Trophoblast cell (in vitro differentiated cells and primary cell): ENCODE results near the gene IRS2.

Source experiments
- DNase-seq, 2 donors: peaks; one replicate each; pipeline ENCODE4 v3.0.0-alpha.2; 2016
- H2AFZ ChIP-seq: 2 replicates; pipeline ENCODE4 v1.6.1; 2013; ENCODE audit warnings: low read length, moderate library complexity, mild to moderate bottlenecking; ENCODE audit not compliant: insufficient read depth, poor library complexity
- H2AK5ac ChIP-seq: 2 replicates; pipeline ENCODE4 v1.6.1; 2013; ENCODE audit warnings: mild to moderate bottlenecking, low read length
- H2BK120ac ChIP-seq: 2 replicates; pipeline ENCODE4 v1.6.1; 2013; ENCODE audit warnings: low read length, mild to moderate bottlenecking, moderate library complexity; ENCODE audit not compliant: insufficient read depth, poor library complexity
- H2BK12ac ChIP-seq: 2 replicates; pipeline ENCODE4 v1.6.1; 2013; ENCODE audit warnings: mild to moderate bottlenecking, low read length, moderate library complexity
- H2BK5ac ChIP-seq: 2 replicates; pipeline ENCODE4 v1.6.1; 2013; ENCODE audit warnings: low read length, low read depth, moderate library complexity, mild to moderate bottlenecking; ENCODE audit not compliant: poor library complexity
- H3K14ac ChIP-seq: 2 replicates; pipeline ENCODE4 v1.6.1; 2013; ENCODE audit warnings: mild to moderate bottlenecking, low read length
- H3K18ac ChIP-seq: 2 replicates; pipeline ENCODE4 v1.6.1; 2013; ENCODE audit warnings: mild to moderate bottlenecking, low read length
- H3K23ac ChIP-seq: 2 replicates; pipeline ENCODE4 v1.6.1; 2013; ENCODE audit warnings: low read length
- H3K27ac ChIP-seq: 2 replicates; pipeline ENCODE4 v1.5.1; 2013; ENCODE audit warnings: low read depth, mild to moderate bottlenecking, inconsistent platforms, low read length, moderate library complexity
- H3K27me3 ChIP-seq: 2 replicates; pipeline ENCODE4 v1.6.1; 2013; ENCODE audit warnings: inconsistent platforms, mild to moderate bottlenecking, low read length, moderate library complexity; ENCODE audit not compliant: insufficient read depth
- H3K36me3 ChIP-seq, 2 experiments: 1 replicate in 1 of 2; 2 replicates in 1 of 2; pipeline ENCODE4 v1.6.1; 2013; ENCODE audit warnings: low read length in 2 of 2, mild to moderate bottlenecking in 2 of 2, moderate library complexity in 1 of 2; ENCODE audit not compliant: insufficient read depth in 2 of 2, control insufficient read depth in 1 of 2
- H3K4ac ChIP-seq: 2 replicates; pipeline ENCODE4 v1.6.1; 2013; ENCODE audit warnings: low read depth, mild to moderate bottlenecking, low read length, moderate library complexity
- H3K4me1 ChIP-seq, 2 experiments: 1 replicate in 1 of 2; 2 replicates in 1 of 2; pipeline ENCODE4 v1.6.1; 2013; ENCODE audit warnings: low read length in 2 of 2, mild to moderate bottlenecking in 2 of 2, moderate library complexity in 1 of 2; ENCODE audit not compliant: insufficient read depth in 2 of 2, control insufficient read depth in 1 of 2
- H3K4me2 ChIP-seq: 2 replicates; pipeline ENCODE4 v1.6.1; 2013; ENCODE audit warnings: inconsistent platforms, mild to moderate bottlenecking, low read length, moderate library complexity
- H3K4me3 ChIP-seq: 2 replicates; pipeline ENCODE4 v1.5.1; 2013; ENCODE audit warnings: mild to moderate bottlenecking, low read depth, low read length, inconsistent platforms
- H3K79me1 ChIP-seq: one replicate; pipeline ENCODE4 v1.6.1; 2013; ENCODE audit warnings: low read length
- H3K79me2 ChIP-seq: 2 replicates; pipeline ENCODE4 v1.6.1; 2013; ENCODE audit warnings: low read length, mild to moderate bottlenecking; ENCODE audit not compliant: control insufficient read depth, insufficient read depth, poor library complexity
- H3K9ac ChIP-seq: 2 replicates; pipeline ENCODE4 v1.6.1; 2013; ENCODE audit warnings: mild to moderate bottlenecking, low read length
- H3K9me3 ChIP-seq: 2 replicates; pipeline ENCODE4 v1.6.1; 2013; ENCODE audit warnings: low read depth, mild to moderate bottlenecking, control low read depth, inconsistent platforms, low read length; ENCODE audit not compliant: insufficient read depth
- H4K12ac ChIP-seq: 2 replicates; pipeline ENCODE4 v1.6.1; 2013; ENCODE audit warnings: low read depth, mild to moderate bottlenecking, low read length, moderate library complexity
- H4K8ac ChIP-seq: 2 replicates; pipeline ENCODE4 v1.6.1; 2013; ENCODE audit warnings: low read depth, mild to moderate bottlenecking, low read length, moderate library complexity
- H4K91ac ChIP-seq: one replicate; pipeline ENCODE4 v1.6.1; 2013; ENCODE audit warnings: low read depth, mild to moderate bottlenecking, low read length, moderate library complexity
- WGBS: extraction: QIAGEN DNeasy Blood & Tissue Kit; methylation state at CpG from one replicate; pipeline ENCODE4 v1.1.7; 2013; ENCODE audit warnings: missing lambda C conversion rate; ENCODE audit not compliant: insufficient read length, insufficient coverage; ENCODE audit errors: extremely low coverage; 5-methylcytosine and 5-hydroxymethylcytosine counted together

The IRS2 gene

DNA sequence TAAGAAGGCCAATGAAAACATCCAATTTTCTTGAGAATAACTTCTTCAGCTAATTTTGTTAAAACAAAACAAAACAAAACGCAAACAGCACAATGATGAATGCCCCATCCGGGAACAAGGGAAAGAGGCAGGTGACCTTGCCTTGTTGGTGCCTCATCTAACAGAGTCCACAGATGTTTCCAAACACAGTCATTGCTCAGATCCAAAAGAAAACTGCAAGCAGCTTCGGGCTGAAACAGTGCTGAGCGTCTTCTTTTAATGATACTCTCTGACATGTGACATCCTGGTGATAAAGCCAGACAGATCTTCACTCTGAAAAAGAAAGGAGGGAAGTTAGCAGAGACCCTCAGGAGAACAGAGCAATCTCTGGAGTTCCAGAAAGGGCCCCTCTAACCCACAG is 30.4 kb downstream of the IRS2 start:
- no peak overlapping the region for H4K12ac ChIP-seq
- WGBS, result no CpG with 5 or more reads among the region's 4 CpGs
- no peak overlapping the region for H3K4me2 ChIP-seq

DNA sequence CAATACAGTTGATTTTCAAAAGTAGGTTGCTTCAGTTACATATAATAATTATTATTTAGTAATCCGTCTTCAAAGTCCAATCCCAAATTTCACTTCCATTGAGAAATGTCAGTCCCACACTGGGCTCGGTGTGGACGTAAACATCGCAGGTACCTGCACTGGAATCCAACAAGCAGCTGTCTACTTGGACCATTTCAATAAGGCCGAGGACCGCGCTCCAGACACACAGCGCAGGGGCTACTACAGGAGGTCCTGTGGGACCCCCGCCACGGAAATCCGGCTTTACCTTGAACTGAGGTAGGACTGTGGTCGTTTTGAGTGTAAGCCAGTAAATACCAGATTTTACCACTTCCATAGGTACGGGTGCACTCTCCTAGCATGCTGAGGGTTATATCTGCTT is 30.8 kb downstream of the IRS2 start:
- no peak overlapping the region for H2AK5ac ChIP-seq
- H3K27ac ChIP-seq, result no peak overlapping the region
- no peak for DNase-seq
- H3K4me2 ChIP-seq, result no peak overlapping the region
- H2BK12ac ChIP-seq, result no peak overlapping the region
- no peak overlapping the region for H3K23ac ChIP-seq
- H3K4ac ChIP-seq, result no peak overlapping the region
- no peaks in the 10 kb centered on the region for H3K27me3 ChIP-seq
- H3K79me2 ChIP-seq, result no peaks in the 10 kb centered on the region
- H3K9me3 ChIP-seq, result no peaks in the 10 kb centered on the region
- no peaks in the 10 kb centered on the region for H3K4me1 ChIP-seq
- H4K8ac ChIP-seq, result no peak overlapping the region
- H2BK120ac ChIP-seq, result no peak overlapping the region
- H2BK5ac ChIP-seq, result no peak overlapping the region
- no peak overlapping the region for H2AFZ ChIP-seq
- no CpG with 5 or more reads among the region's 13 CpGs for WGBS
- H3K36me3 ChIP-seq, result peaks cover 2 to 3% of the 10 kb centered on the region in 2 experiments
- no peak overlapping the region for H3K4me3 ChIP-seq
- no peak overlapping the region for H3K18ac ChIP-seq
- no peak overlapping the region for H3K14ac ChIP-seq
- H4K91ac ChIP-seq, result no peak overlapping the region
- no peaks in the 10 kb centered on the region for H3K79me1 ChIP-seq
- no peak overlapping the region for H4K12ac ChIP-seq
- no peak overlapping the region for H3K9ac ChIP-seq

More for the DNA sequence above, 30.4 kb downstream of the IRS2 start:
- Histone ChIP-seq H3K23ac (no peak overlapping the region), H4K8ac (no peak overlapping the region), H2BK5ac (no peak overlapping the region), H3K14ac (no peak overlapping the region), H3K9ac (no peak overlapping the region), H3K79me2 (no peaks in the 10 kb centered on the region), H3K9me3 (no peaks in the 10 kb centered on the region), H3K27me3 (no peaks in the 10 kb centered on the region), H3K79me1 (no peaks in the 10 kb centered on the region), H3K4ac (no peak overlapping the region), H3K4me1 (no peaks in the 10 kb centered on the region), H2AFZ (no peak overlapping the region), H3K18ac (no peak overlapping the region), H2BK12ac (no peak overlapping the region), H4K91ac (no peak overlapping the region), H3K36me3 (peaks cover 2 to 3% of the 10 kb centered on the region in 2 experiments), H3K4me3 (no peak overlapping the region), H2BK120ac (no peak overlapping the region), H3K27ac (no peak overlapping the region), H2AK5ac (no peak overlapping the region)
- DNase-seq, result no peak

DNA sequence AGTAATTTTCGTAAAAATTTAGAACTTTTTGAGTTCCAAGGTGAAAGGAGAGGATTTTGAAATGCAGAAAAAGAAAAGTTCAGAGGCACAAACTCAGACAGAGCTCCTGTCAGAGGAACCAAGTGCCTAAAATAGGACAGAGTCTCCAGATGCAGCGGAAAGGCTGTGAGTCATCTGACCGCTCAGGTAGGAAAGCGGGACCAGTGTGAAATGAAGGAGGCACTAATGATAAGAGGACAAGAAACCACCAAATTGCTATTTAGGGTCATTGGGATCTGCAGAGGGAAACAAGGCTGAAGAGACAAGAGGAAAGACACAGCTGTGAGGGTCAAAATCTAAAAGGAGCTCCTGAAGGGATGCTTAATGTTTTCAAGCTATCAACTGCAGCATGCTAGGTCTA is 34.9 kb downstream of the IRS2 start:
- no peak overlapping the region for H4K8ac ChIP-seq
- peaks cover 2 to 3% of the 10 kb centered on the region in 2 experiments for H3K36me3 ChIP-seq
- no peak overlapping the region for H3K4ac ChIP-seq
- H3K9me3 ChIP-seq, result no peaks in the 10 kb centered on the region
- no peaks in the 10 kb centered on the region for H3K4me1 ChIP-seq
- no peak overlapping the region for H2BK12ac ChIP-seq
- no peak overlapping the region for H3K4me3 ChIP-seq
- no peaks in the 10 kb centered on the region for H3K27me3 ChIP-seq
- no peak overlapping the region for H3K9ac ChIP-seq
- H3K4me2 ChIP-seq, result no peak overlapping the region
- H2BK120ac ChIP-seq, result no peak overlapping the region
- 100% methylated on average over 1 of the region's 4 CpGs for WGBS
- no peak overlapping the region for H3K27ac ChIP-seq
- no peak overlapping the region for H3K18ac ChIP-seq
- no peak overlapping the region for H2AFZ ChIP-seq
- no peaks in the 10 kb centered on the region for H3K79me2 ChIP-seq
- H3K23ac ChIP-seq, result no peak overlapping the region
- H2AK5ac ChIP-seq, result no peak overlapping the region
- H4K91ac ChIP-seq, result no peak overlapping the region
- no peaks in the 10 kb centered on the region for H3K79me1 ChIP-seq
- no peak overlapping the region for H2BK5ac ChIP-seq
- no peak for DNase-seq
- H3K14ac ChIP-seq, result no peak overlapping the region
- H4K12ac ChIP-seq, result no peak overlapping the region

DNA sequence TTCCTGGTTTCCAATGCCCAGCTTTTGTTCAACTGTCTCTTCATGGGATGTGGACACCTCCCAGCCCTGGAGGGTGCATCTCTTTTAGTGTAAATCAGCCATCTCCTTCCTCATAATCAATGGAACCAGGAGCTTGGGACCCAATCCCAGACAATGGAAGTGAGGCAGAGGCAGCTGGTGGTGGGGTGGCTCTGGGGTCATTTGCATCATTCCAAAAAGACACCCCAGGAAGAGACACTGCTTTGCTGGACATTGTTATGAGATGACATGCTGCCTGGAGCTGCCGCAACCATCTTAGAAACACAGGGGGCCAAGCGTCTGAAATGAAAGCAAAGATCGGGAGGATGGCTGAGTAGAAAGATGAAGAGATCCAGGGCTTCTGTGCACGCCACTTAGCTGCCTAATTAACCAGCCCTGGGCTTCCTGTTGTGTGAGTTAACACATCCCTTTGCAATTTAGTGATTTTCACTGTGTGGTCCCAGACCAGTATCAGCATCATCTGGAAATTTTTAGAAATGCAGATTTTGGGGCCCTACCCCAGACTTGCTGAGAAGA is 36.1 kb downstream of the IRS2 start:
- H4K8ac ChIP-seq, result no peak overlapping the region
- no peak overlapping the region for H3K23ac ChIP-seq
- no peak overlapping the region for H4K91ac ChIP-seq
- no peak overlapping the region for H3K18ac ChIP-seq
- no CpG with 5 or more reads among the region's 4 CpGs for WGBS
- no peak overlapping the region for H3K4ac ChIP-seq
- no peaks in the 10 kb centered on the region for H3K4me1 ChIP-seq
- H2AK5ac ChIP-seq, result no peak overlapping the region
- no peak overlapping the region for H2BK5ac ChIP-seq
- H2BK120ac ChIP-seq, result no peak overlapping the region
- H3K4me3 ChIP-seq, result no peak overlapping the region
- H3K9ac ChIP-seq, result no peak overlapping the region
- DNase-seq, result no peak
- H3K14ac ChIP-seq, result no peak overlapping the region
- no peaks in the 10 kb centered on the region for H3K79me2 ChIP-seq
- no peak overlapping the region for H3K4me2 ChIP-seq
- no peaks in the 10 kb centered on the region for H3K79me1 ChIP-seq
- no peak overlapping the region for H3K27ac ChIP-seq
- H3K9me3 ChIP-seq, result no peaks in the 10 kb centered on the region
- H3K36me3 ChIP-seq, result peaks cover 0 to 1% of the 10 kb centered on the region in 2 experiments
- H3K27me3 ChIP-seq, result no peaks in the 10 kb centered on the region
- no peak overlapping the region for H2AFZ ChIP-seq
- H4K12ac ChIP-seq, result no peak overlapping the region
- H2BK12ac ChIP-seq, result no peak overlapping the region
